K562 (cell line): ENCODE results near the gene ZMAT3. TPM values are rescaled to one million over a fixed set of nuclear protein-coding genes. Genes with fewer than 3 reads are reported as not detected.

Source experiments
- ATAC-seq: fragments of 200-7000 bp; cut with Tn5 transposase; 3 replicates; pipeline ENCODE4 v1.9.1; 2020; ENCODE audit warnings: moderate library complexity
- BruUV-seq: library from RNA; stranded (reverse); fragments of 400-500 nt; replicated peaks from 2 replicates; lab custom pipeline; 2021; lab: Mats Ljungman, UMichigan
- CTCF ChIA-PET: fragments of 300-600 bp; formaldehyde crosslinking; extraction: SDS; loops from one replicate; lab custom pipeline; 2021; ENCODE audit warnings: low intra/inter-chr PET ratio; lab: Yijun Ruan, JAX
- POLR2A ChIA-PET: fragments of 300-600, 350-650 bp; sonication (Branson Sonifier 250); formaldehyde crosslinking; extraction: SDS; loops from one replicate; lab custom pipeline; 2021; ENCODE audit warnings: antibody characterized with exemption, inconsistent platforms; lab: Yijun Ruan, JAX
- DNase-seq, 4 experiments: peaks; one replicate each; pipeline versions ENCODE4 v3.0.0 to v3.0.0-alpha.2; 2011 to 2018; ENCODE audit warnings: low spot score in 3 of 4, mixed read lengths in 3 of 4; ENCODE audit errors: extremely low read depth in 1 of 4
- FAIRE-seq: peaks from 2 replicates; lab custom pipeline; 2011; peaks lifted over from hg19 to GRCh38; lab: Jason Lieb, UNC
- H2AFZ ChIP-seq: 2 replicates; pipeline ENCODE4 v1.6.0; 2011; ENCODE audit warnings: low read depth, low read length, control low read depth, inconsistent platforms
- H3K27ac ChIP-seq: fragments of 200-600 bp; 3 replicates; pipeline ENCODE4 v1.8.0; 2011; ENCODE audit warnings: low read depth, mild to moderate bottlenecking, control low read depth, inconsistent platforms, low read length, moderate library complexity, mixed read lengths; ENCODE audit errors: extremely low read depth
- H3K27me3 ChIP-seq, 2 experiments: fragments of 300-600 bp in 1 of 2; 2 replicates in 1 of 2; 3 replicates in 1 of 2; pipeline versions ENCODE4 v1.6.0 to v1.8.0; 2011; ENCODE audit warnings: inconsistent platforms in 2 of 2, low read length in 2 of 2, mild to moderate bottlenecking in 1 of 2, mixed read lengths in 1 of 2, moderate library complexity in 1 of 2; ENCODE audit not compliant: control insufficient read depth in 2 of 2, insufficient read depth in 2 of 2
- H3K36me3 ChIP-seq: fragments of 300-600 bp; 3 replicates; pipeline ENCODE4 v1.8.0; 2011; ENCODE audit warnings: mild to moderate bottlenecking, low read length, inconsistent platforms; ENCODE audit not compliant: control insufficient read depth, insufficient read depth
- H3K4me1 ChIP-seq, 2 experiments: fragments of 200-600 bp in 1 of 2; replicated peaks in 1 of 2; 2 replicates in 1 of 2; 3 replicates in 1 of 2; pipeline versions ENCODE4 v1.5.1 to v1.8.0; 2011; ENCODE audit warnings: inconsistent platforms in 2 of 2, low read length in 2 of 2, mild to moderate bottlenecking in 1 of 2, mixed read lengths in 1 of 2, moderate library complexity in 1 of 2; ENCODE audit not compliant: control insufficient read depth in 2 of 2, insufficient read depth in 2 of 2
- H3K4me2 ChIP-seq: 2 replicates; pipeline ENCODE4 v1.6.1; 2011; ENCODE audit warnings: low read length, control low read depth, inconsistent platforms, mixed read lengths; ENCODE audit not compliant: insufficient read depth
- H3K4me3 ChIP-seq: fragments of 200-600 bp; sonication (generic), shearing (Covaris generic); 2 replicates; pipeline ENCODE4 v1.5.1; 2016; ENCODE audit warnings: control low read depth, inconsistent platforms
- H3K79me2 ChIP-seq: fragments of 200-600 bp; 3 replicates; pipeline ENCODE4 v1.8.0; 2011; ENCODE audit warnings: low read length, inconsistent platforms; ENCODE audit not compliant: control insufficient read depth, insufficient read depth
- H3K9ac ChIP-seq, 2 experiments: 2 replicates each; pipeline versions ENCODE4 v1.6.0 to v1.6.1; 2011; ENCODE audit warnings: low read depth in 2 of 2, low read length in 2 of 2, control low read depth in 1 of 2, inconsistent platforms in 1 of 2, mild to moderate bottlenecking in 1 of 2, mixed read lengths in 1 of 2; ENCODE audit not compliant: insufficient read depth in 1 of 2
- H3K9me1 ChIP-seq: one replicate; pipeline ENCODE4 v1.6.0; 2011; ENCODE audit warnings: inconsistent platforms, mild to moderate bottlenecking, low read length, moderate library complexity; ENCODE audit not compliant: control insufficient read depth, insufficient read depth
- H3K9me3 ChIP-seq: replicated peaks from 2 replicates; pipeline ENCODE4 v1.5.1; 2011; ENCODE audit warnings: low read depth, low read length, inconsistent platforms; ENCODE audit not compliant: control insufficient read depth, insufficient read depth
- H4K20me1 ChIP-seq: replicated peaks from 2 replicates; pipeline ENCODE4 v1.6.1; 2011; ENCODE audit warnings: low read length, inconsistent platforms, mixed read lengths; ENCODE audit not compliant: control insufficient read depth, insufficient read depth
- GATA2 ChIP-seq: sonication (generic); formaldehyde crosslinking; IDR thresholded peaks from 2 replicates; pipeline ENCODE4 v1.4.0; 2020; ENCODE audit warnings: mild to moderate bottlenecking, missing genetic modification reagents
- KDM5B ChIP-seq: fragments of 200-600 bp; sonication (generic); IDR thresholded peaks from 2 replicates; pipeline ENCODE4 v1.6.1; 2012; ENCODE audit warnings: low read depth, mild to moderate bottlenecking, moderate library complexity, low read length, control low read depth, inconsistent platforms; ENCODE audit not compliant: insufficient replicate concordance
- YY1 ChIP-seq, 3 experiments: IDR thresholded peaks; 2 replicates each; pipeline ENCODE4 v1.6.1; 2011; ENCODE audit warnings: low read length in 2 of 3, mild to moderate bottlenecking in 2 of 3, moderate library complexity in 2 of 3, borderline replicate concordance in 1 of 3, control low read depth in 1 of 3, low read depth in 1 of 3; ENCODE audit not compliant: insufficient read depth in 3 of 3, insufficient replicate concordance in 2 of 3, control insufficient read depth in 1 of 3, insufficient read length in 1 of 3; ENCODE audit errors: extremely low read depth in 1 of 3
- ZBED1 ChIP-seq: IDR thresholded peaks from 2 replicates; pipeline ENCODE4 v1.6.1; 2014
- ZC3H4 ChIP-seq: sonication (generic); formaldehyde crosslinking; IDR thresholded peaks from 2 replicates; pipeline ENCODE4 v1.9.0; 2021; ENCODE audit warnings: missing genetic modification reagents, borderline replicate concordance
- ZNF143 ChIP-seq: sonication (generic); formaldehyde crosslinking; IDR thresholded peaks from 2 replicates; pipeline ENCODE4 v1.9.0; 2022; ENCODE audit warnings: mild to moderate bottlenecking, missing genetic modification reagents
- ZNF707 ChIP-seq: fragments of 250-450 bp; sonication (Bioruptor Pico); conservative IDR thresholded peaks from 2 replicates; pipeline ENCODE4 v1.8.0; 2022; ENCODE audit warnings: inconsistent platforms, mild to moderate bottlenecking, moderate library complexity
- ZSCAN32 ChIP-seq: fragments of 450-650 bp; formaldehyde crosslinking; IDR thresholded peaks from 2 replicates; pipeline ENCODE4 v1.4.0; 2020; ENCODE audit warnings: mild to moderate bottlenecking, moderate library complexity
- WGBS: fragments of 100-300 bp; shearing (Covaris generic); methylation state at CpG from one replicate; pipeline ENCODE4 v1.1.6; 2016; ENCODE audit warnings: low coverage, mixed read lengths; ENCODE audit not compliant: insufficient coverage; ENCODE audit errors: missing lambda C conversion rate; 5-methylcytosine and 5-hydroxymethylcytosine counted together
- in situ Hi-C: fragments of 300-500 bp; cut with MboI; formaldehyde crosslinking; loops from 4 replicates; pipeline ENCODE4 v1.15.0; 2018; ENCODE audit warnings: inconsistent platforms, mixed read lengths
- intact Hi-C: fragments of 100-400 bp; cut with micrococcal nuclease; formaldehyde crosslinking; loops from 2 replicates; pipeline ENCODE4 v1.14.2; 2022
- polyA plus RNA-seq, 8 experiments: library from polyadenylated mRNA; depleted of rRNA in 4 of 8; stranded (reverse) in 5 of 8; unstranded in 3 of 8; fragments of >200 nt; fragmentation: Nextera tagmentation in 2 of 8; fragmentation: Illumina TruSeq in 1 of 8; extraction: Ambion mirVana in 2 of 8; extraction: Trizol in 1 of 8; gene quantifications; 2 replicates each; pipeline versions ENCODE4 v1.2.1 to v1.2.3, GENCODE V29; 2011 to 2014; ENCODE audit warnings: inconsistent platforms in 1 of 8, missing spikeins in 1 of 8
- total RNA-seq, 7 experiments: library from RNA; depleted of rRNA in 6 of 7; stranded (reverse); fragments of >200 nt in 6 of 7; fragmentation: Illumina TruSeq in 2 of 7; extraction: Trizol in 2 of 7; gene quantifications; 2 replicates each; pipeline versions ENCODE4 v1.2.1 to v1.2.3, GENCODE V29; 2011 to 2021; ENCODE audit warnings: low replicate concordance in 1 of 7
- TF ChIP-seq, protein P1 (sequence below), 3 experiments: IDR thresholded peaks in 2 of 3; conservative IDR thresholded peaks in 1 of 3; 2 replicates each; pipeline ENCODE4 v1.5.1; 2011 to 2012; ENCODE audit warnings: low read length in 3 of 3, mild to moderate bottlenecking in 3 of 3, control low read depth in 2 of 3, improper control_type of control experiment in 1 of 3, inconsistent platforms in 1 of 3, low read depth in 1 of 3, mixed read lengths in 1 of 3, moderate library complexity in 1 of 3; ENCODE audit not compliant: insufficient read depth in 2 of 3
- TF ChIP-seq, protein P2 (sequence below): fragments of 250-450 bp; sonication (Bioruptor Pico); IDR thresholded peaks from 2 replicates; pipeline ENCODE4 v1.6.1; 2021; ENCODE audit warnings: mild to moderate bottlenecking
- TF ChIP-seq, protein P3 (sequence below): sonication (generic); formaldehyde crosslinking; IDR thresholded peaks from 2 replicates; pipeline ENCODE4 v1.8.0; 2022; ENCODE audit warnings: mild to moderate bottlenecking, missing genetic modification reagents
- TF ChIP-seq, protein P4 (sequence below): sonication (generic); formaldehyde crosslinking; IDR thresholded peaks from 2 replicates; pipeline ENCODE4 v1.4.0; 2020; ENCODE audit warnings: mild to moderate bottlenecking, missing genetic modification reagents

Gene ZMAT3
- total and polyA plus RNA-seq, 9 of the 15 experiments (the other 6 are each of a cell fraction or from before 2014, with no cell fraction given), result 0.87 to 5.1 (median 3.9) TPM

DNA sequence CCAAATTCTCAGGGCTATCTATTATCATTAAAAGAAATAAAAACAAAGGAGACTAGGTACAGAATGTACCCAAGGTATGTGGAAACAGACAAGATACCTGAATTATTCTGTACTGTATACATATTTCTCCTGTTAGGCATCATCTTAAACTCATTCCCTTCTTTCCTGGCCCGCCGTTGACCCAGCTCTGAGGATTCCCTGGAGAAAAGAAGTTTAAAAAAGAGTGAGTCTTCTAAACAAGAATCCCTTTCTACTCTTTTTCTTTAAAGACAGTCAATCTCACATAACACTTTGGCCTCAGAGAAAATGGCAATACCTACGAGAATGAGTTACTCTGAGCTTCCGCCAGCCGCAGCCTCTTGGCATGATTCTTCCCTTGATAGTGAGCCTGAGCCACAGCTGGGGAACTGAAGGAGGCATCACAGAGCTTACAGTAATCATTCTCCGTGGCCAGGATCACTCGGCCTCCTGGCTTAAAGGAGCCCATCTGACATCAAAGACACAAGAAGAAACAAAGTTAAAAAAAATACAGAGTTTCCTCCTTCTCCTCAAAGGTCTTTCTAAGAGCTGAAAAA is 44.2 kb downstream of the ZMAT3 start (continued):
- TF ChIP-seq, protein P1, sequence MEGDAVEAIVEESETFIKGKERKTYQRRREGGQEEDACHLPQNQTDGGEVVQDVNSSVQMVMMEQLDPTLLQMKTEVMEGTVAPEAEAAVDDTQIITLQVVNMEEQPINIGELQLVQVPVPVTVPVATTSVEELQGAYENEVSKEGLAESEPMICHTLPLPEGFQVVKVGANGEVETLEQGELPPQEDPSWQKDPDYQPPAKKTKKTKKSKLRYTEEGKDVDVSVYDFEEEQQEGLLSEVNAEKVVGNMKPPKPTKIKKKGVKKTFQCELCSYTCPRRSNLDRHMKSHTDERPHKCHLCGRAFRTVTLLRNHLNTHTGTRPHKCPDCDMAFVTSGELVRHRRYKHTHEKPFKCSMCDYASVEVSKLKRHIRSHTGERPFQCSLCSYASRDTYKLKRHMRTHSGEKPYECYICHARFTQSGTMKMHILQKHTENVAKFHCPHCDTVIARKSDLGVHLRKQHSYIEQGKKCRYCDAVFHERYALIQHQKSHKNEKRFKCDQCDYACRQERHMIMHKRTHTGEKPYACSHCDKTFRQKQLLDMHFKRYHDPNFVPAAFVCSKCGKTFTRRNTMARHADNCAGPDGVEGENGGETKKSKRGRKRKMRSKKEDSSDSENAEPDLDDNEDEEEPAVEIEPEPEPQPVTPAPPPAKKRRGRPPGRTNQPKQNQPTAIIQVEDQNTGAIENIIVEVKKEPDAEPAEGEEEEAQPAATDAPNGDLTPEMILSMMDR (IDR thresholded peaks at IDR 0.05 in 2 of 3, conservative IDR thresholded peaks at IDR 0.05 in 1 of 3; ENCODE audit: insufficient read depth in 2 of 3, low read depth in 1 of 3, low read length in 3 of 3), result 0 out of 6 replicates have a peak, but pooled peaks of 2 of the 3 experiments have one; percentile 2 to 5
- TF ChIP-seq, protein P2, sequence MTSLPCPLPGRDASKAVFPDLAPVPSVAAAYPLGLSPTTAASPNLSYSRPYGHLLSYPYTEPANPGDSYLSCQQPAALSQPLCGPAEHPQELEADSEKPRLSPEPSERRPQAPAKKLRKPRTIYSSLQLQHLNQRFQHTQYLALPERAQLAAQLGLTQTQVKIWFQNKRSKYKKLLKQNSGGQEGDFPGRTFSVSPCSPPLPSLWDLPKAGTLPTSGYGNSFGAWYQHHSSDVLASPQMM, result no peak
- no peak for TF ChIP-seq ZSCAN32 (CRISPR knock-in tag)
- 0 out of 2 replicates have a peak, but pooled peaks have one; percentile 41 for TF ChIP-seq GATA2 (CRISPR knock-in tag)
- TF ChIP-seq ZBED1, result no peak
- TF ChIP-seq, all 486 proteins: peak for 6

DNA sequence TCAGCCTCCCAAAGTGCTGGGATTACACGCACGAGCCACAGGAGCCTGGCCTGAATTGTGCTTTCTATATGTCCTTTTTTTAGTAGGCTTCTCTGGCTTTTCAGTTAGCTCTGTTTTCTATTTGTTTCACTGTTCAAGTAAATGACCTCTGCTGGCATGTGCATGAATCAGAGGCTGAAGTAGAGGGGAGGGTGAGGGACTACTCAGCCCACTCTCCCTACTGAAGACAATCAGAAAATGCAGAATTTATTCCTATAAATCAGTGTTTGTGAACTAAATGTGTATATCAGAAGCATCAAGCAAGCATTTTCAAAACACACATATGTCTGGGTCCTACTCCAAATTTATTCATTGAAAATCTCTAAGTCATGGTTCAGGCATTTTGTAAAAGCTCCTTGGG is 45.0 kb downstream of the ZMAT3 start:
- no peaks in the 10 kb centered on the region for H3K27me3 ChIP-seq
- H3K4me2 ChIP-seq, result no peak overlapping the region
- ATAC-seq (peak; percentile 21; the same call in 1 of the 3 replicates), FAIRE-seq (no peak), DNase-seq (no peak)
- H3K9me1 ChIP-seq, result no peaks in the 10 kb centered on the region
- intact Hi-C loops (no loop called here), in situ Hi-C loops (no loop called here)
- H3K4me1 ChIP-seq, result peaks cover 7 to 21% of the 10 kb centered on the region in 2 experiments; a peak in 3 of 5 replicates
- no peak overlapping the region for H2AFZ ChIP-seq
- TF ChIP-seq ZNF707 (CRISPR knock-in tag) (no peak), KDM5B (no peak), ZNF143 (no peak), YY1 (IDR thresholded peaks at IDR 0.05; ENCODE audit: borderline replicate concordance in 1 of 3, control insufficient read depth in 1 of 3, extremely low read depth in 1 of 3, insufficient read depth in 3 of 3, insufficient read length in 1 of 3, insufficient replicate concordance in 2 of 3, low read depth in 1 of 3, low read length in 2 of 3) (no peak), ZC3H4 (CRISPR knock-in tag) (no peak)
- TF ChIP-seq, protein P3, sequence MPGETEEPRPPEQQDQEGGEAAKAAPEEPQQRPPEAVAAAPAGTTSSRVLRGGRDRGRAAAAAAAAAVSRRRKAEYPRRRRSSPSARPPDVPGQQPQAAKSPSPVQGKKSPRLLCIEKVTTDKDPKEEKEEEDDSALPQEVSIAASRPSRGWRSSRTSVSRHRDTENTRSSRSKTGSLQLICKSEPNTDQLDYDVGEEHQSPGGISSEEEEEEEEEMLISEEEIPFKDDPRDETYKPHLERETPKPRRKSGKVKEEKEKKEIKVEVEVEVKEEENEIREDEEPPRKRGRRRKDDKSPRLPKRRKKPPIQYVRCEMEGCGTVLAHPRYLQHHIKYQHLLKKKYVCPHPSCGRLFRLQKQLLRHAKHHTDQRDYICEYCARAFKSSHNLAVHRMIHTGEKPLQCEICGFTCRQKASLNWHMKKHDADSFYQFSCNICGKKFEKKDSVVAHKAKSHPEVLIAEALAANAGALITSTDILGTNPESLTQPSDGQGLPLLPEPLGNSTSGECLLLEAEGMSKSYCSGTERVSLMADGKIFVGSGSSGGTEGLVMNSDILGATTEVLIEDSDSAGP (CRISPR knock-in tag), result no peak
- TF ChIP-seq, protein P4, sequence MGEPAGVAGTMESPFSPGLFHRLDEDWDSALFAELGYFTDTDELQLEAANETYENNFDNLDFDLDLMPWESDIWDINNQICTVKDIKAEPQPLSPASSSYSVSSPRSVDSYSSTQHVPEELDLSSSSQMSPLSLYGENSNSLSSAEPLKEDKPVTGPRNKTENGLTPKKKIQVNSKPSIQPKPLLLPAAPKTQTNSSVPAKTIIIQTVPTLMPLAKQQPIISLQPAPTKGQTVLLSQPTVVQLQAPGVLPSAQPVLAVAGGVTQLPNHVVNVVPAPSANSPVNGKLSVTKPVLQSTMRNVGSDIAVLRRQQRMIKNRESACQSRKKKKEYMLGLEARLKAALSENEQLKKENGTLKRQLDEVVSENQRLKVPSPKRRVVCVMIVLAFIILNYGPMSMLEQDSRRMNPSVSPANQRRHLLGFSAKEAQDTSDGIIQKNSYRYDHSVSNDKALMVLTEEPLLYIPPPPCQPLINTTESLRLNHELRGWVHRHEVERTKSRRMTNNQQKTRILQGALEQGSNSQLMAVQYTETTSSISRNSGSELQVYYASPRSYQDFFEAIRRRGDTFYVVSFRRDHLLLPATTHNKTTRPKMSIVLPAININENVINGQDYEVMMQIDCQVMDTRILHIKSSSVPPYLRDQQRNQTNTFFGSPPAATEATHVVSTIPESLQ (CRISPR knock-in tag), result no peak
- no peaks in the 10 kb centered on the region for H3K79me2 ChIP-seq
- no peak overlapping the region for H3K27ac ChIP-seq
- WGBS, result 96% methylated on average over 2 of the region's 2 CpGs
- H3K9me3 ChIP-seq, result no peaks in the 10 kb centered on the region
- H3K36me3 ChIP-seq, result no peaks in the 10 kb centered on the region
- POLR2A ChIA-PET, result interaction anchor here (0.7 to 1.2 kb wide), 2 partner anchors 10 to 11 kb away, joined by 3 read pairs; no protein-coding TSS in a partner anchor
- no peak overlapping the region for H3K4me3 ChIP-seq
- H3K9ac ChIP-seq, result no peak overlapping the region
- no peaks in the 10 kb centered on the region for H4K20me1 ChIP-seq
- CTCF ChIA-PET, result interaction anchor here (0.6 kb wide), 1 partner anchor 24 kb away, joined by 3 read pairs; no protein-coding TSS in a partner anchor
- BruUV-seq, result no TSS peak
